ENCODE results near the gene TSHZ2. TPM values are rescaled to one million over a fixed set of nuclear protein-coding genes. Genes with fewer than 3 reads are reported as not detected.

The TSHZ2 gene
- total RNA-seq, 1 experiment from 2014 or later, result 2.3 TPM

DNA sequence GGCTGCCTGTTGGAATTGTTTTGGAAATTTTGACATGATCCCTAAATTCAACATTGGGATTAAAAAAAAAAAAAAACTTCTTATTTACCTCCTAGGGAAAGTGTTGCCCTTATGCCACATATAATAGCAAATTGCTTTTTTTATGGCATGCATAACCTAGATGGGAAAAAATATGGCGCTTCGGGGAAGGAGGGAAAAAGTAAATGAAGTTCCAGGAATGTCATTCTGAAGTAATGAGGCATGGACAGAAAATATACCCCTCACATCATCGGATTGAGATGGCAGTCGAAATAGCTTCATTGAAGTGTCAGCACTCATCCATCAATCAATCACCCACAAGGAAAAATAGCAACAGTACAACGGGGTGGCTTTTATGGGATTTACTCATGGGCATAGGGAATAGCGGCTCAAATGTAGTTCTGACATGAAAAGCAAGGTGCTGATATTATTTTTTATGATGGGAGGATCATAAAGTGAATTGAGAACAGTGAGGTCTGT lies 516.7 kb downstream of the TSHZ2 start:
- Mint-ChIP-seq H3K4me3 (ENCODE audit: unreplicated experiment) (no peak overlapping the region), H3K36me3 (ENCODE audit: insufficient read depth, unreplicated experiment) (no peaks in the 10 kb centered on the region), H3K9me3 (ENCODE audit: unreplicated experiment) (no peaks in the 10 kb centered on the region), H3K27ac (ENCODE audit: low read depth, unreplicated experiment) (no peak overlapping the region), H3K27me3 (ENCODE audit: insufficient read depth, unreplicated experiment) (no peaks in the 10 kb centered on the region), H3K4me1 (ENCODE audit: insufficient read depth, unreplicated experiment) (peaks cover 4% of the 10 kb centered on the region)
- DNase-seq (ENCODE audit: unreplicated experiment), result no peak
- no TSS peak for BruUV-seq (replicated peaks)
- intact Hi-C loops (cut with micrococcal nuclease), result no loop called here
- ChIA-PET POLR2A (no interaction called here), CTCF (interaction anchor here (0.5 to 0.7 kb wide), 4 partner anchors 8 to 1248 kb away, joined by 3 to 4 read pairs (median 4); no protein-coding TSS in a partner anchor)
- no peak for TF ChIP-seq CTCF (IDR thresholded peaks at IDR 0.05; ENCODE audit: unreplicated experiment)

DNA sequence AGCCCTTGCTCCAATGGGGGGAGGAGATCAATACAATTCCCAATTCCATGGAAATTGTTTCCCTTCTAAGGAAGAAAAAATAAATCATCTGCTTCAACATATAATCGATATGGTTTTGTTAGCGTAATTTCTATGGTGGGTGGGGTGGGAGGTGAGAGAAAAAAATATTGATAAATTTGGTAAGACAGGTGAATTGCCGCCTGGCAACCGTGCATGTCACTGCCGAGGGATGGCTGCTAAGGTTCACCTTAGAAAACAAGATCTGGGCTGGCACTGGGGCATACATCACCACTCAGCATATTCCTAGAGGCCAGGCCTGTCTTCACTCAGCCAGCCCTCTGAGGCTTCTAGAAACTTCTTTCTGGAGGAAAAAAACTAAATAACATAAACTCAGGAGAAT lies 517.4 kb downstream of the TSHZ2 start:
- Mint-ChIP-seq H3K4me1 (ENCODE audit: insufficient read depth, unreplicated experiment) (peaks cover 4% of the 10 kb centered on the region), H3K27me3 (ENCODE audit: insufficient read depth, unreplicated experiment) (no peaks in the 10 kb centered on the region), H3K4me3 (ENCODE audit: unreplicated experiment) (no peak overlapping the region), H3K36me3 (ENCODE audit: insufficient read depth, unreplicated experiment) (no peaks in the 10 kb centered on the region), H3K27ac (ENCODE audit: low read depth, unreplicated experiment) (no peak overlapping the region), H3K9me3 (ENCODE audit: unreplicated experiment) (no peaks in the 10 kb centered on the region)
- DNase-seq (ENCODE audit: unreplicated experiment), result no peak
- TF ChIP-seq CTCF (IDR thresholded peaks at IDR 0.05; ENCODE audit: unreplicated experiment), result no peak
- intact Hi-C loops (cut with micrococcal nuclease), result no loop called here
- BruUV-seq (replicated peaks), result no TSS peak
- CTCF ChIA-PET, result interaction anchor here (0.5 to 0.6 kb wide), 2 partner anchors 7 to 1249 kb away, joined by 3 read pairs; no protein-coding TSS in a partner anchor
- POLR2A ChIA-PET, result no interaction called here

GRCh38 chr20:53490620-53491019 lies 518.5 kb downstream of the TSHZ2 start:
- no TSS peak for BruUV-seq (replicated peaks)
- Mint-ChIP-seq H3K27me3 (ENCODE audit: insufficient read depth, unreplicated experiment) (no peaks in the 10 kb centered on the region), H3K9me3 (ENCODE audit: unreplicated experiment) (no peaks in the 10 kb centered on the region), H3K4me1 (ENCODE audit: insufficient read depth, unreplicated experiment) (peaks cover 4% of the 10 kb centered on the region), H3K27ac (ENCODE audit: low read depth, unreplicated experiment) (no peak overlapping the region), H3K4me3 (ENCODE audit: unreplicated experiment) (no peak overlapping the region), H3K36me3 (ENCODE audit: insufficient read depth, unreplicated experiment) (no peaks in the 10 kb centered on the region)
- DNase-seq (ENCODE audit: unreplicated experiment), result no peak
- CTCF ChIA-PET, result interaction anchor here (0.6 to 0.7 kb wide), 2 partner anchors 541 to 1178 kb away, joined by 4 read pairs; no protein-coding TSS in a partner anchor
- POLR2A ChIA-PET, result interaction anchor here (0.7 kb wide), 1 partner anchor 44 kb away, joined by 3 read pairs; no protein-coding TSS in a partner anchor
- intact Hi-C loops (cut with micrococcal nuclease), result no loop called here
- no peak for TF ChIP-seq CTCF (IDR thresholded peaks at IDR 0.05; ENCODE audit: unreplicated experiment)

DNA sequence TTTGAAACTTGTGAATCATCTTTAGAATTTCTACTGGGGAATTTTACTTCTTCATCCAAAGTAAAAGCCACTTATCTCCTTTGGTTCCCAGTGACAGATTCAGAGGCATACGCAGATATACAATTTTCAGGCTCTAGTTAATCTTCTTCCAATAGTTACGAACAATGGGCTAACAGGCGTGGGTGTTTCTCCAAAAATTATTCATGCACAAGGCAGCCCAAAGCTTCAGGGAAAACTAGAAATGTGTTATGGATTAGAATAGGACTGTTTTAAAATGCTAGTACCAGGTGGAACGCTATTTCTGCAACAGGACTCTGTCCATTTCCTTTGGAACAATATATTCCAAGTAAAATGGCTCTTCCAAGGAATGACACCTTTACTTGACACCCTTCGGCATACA lies 519.3 kb downstream of the TSHZ2 start:
- intact Hi-C loops (cut with micrococcal nuclease), result no loop called here
- Mint-ChIP-seq H3K4me1 (ENCODE audit: insufficient read depth, unreplicated experiment) (peaks cover 4% of the 10 kb centered on the region), H3K27me3 (ENCODE audit: insufficient read depth, unreplicated experiment) (no peaks in the 10 kb centered on the region), H3K9me3 (ENCODE audit: unreplicated experiment) (no peaks in the 10 kb centered on the region), H3K36me3 (ENCODE audit: insufficient read depth, unreplicated experiment) (no peaks in the 10 kb centered on the region), H3K27ac (ENCODE audit: low read depth, unreplicated experiment) (no peak overlapping the region), H3K4me3 (ENCODE audit: unreplicated experiment) (no peak overlapping the region)
- ChIA-PET POLR2A (interaction anchor here (0.6 to 0.7 kb wide), 3 partner anchors 44 to 410 kb away, joined by 3 read pairs; no protein-coding TSS in a partner anchor), CTCF (no interaction called here)
- TF ChIP-seq CTCF (IDR thresholded peaks at IDR 0.05; ENCODE audit: unreplicated experiment), result no peak
- DNase-seq (ENCODE audit: unreplicated experiment), result no peak
- no TSS peak for BruUV-seq (replicated peaks)
